HG03025 (cell line): ENCODE data around the gene GNAT2.

Experiments used
- ATAC-seq: cut with Tn5 transposase; IDR thresholded peaks from one replicate; pipeline ENCODE4 v1.9.1; 2021; ENCODE audit warnings: mild to moderate bottlenecking, moderate library complexity; ENCODE audit not compliant: unreplicated experiment, low FRiP score

Gene GNAT2

DNA sequence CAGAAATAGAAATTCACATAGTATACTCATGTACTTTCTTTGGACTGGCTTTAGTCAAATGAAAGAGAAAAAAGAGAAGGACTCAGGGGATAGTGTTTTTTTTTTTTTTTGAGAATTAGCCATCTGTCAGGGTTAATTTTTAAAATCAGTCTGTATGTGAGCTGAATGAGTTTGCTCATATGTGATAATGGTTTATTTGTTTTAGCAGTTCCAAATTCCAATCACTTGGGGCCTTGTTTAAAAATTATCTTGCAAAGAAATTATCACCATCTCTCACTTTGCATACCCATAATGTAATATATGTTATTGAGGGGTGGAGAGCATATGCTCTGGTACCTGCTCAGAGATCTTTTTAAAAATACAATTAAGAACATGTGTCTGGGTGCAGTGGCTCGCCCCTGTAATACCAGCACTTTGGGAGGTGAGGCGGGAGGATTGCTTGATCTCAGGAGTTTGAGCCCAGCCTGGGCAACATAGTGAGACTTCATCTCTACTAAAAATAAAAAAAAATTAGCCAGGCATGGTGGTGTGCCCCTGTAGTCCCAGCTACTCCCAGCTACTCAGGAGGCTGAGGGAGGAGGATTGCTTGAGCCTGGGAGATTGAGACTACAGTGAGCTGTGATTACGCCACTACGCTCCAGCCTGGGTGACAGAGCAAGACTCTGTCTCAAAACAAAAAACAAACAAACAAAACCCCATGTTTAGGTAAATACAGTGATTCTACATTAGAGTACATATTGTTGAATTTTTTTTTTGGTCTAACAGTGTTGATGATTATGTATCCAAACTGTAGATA, 51.3 kb downstream of the GNAT2 start:
- ATAC-seq = no peak

DNA sequence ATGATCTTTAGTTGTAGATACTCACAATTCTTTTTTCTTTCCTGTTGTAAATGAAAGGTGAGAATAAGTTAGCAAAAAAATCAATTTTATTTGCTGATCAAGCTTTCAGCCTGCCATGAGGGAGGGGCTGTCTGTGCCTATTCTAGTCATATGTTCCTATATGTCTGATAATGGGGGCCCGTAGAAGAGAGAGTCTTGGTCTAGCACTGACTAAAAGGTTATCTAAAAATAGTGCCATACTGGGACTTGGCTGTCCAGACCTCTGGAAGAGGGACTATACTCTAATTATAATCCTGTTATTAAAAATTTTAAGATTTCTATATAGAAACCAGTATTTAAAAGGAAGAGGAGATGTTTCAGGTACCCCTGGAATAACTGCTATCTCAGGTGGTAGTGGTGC, 52.4 kb downstream of the GNAT2 start:
- no peak for ATAC-seq

DNA sequence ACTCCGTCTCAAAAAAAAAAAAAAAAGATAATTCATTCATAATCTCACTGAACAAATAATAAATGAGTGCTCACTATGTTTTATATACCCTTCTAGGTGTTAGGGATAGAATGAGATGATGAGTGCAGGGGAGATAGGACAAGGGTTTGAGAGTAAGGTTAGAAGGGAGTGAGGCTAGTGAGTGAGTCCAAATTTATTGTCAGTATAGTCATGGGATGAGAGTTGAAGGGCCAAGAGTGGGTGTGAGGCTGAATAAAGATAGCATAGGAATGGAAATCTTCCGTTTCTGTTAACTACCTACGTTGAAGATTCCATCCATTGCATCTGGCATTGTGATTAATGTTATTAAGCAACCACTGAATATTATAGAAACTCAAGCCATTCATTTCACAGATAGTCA, 54.2 kb downstream of the GNAT2 start:
- no peak for ATAC-seq

DNA sequence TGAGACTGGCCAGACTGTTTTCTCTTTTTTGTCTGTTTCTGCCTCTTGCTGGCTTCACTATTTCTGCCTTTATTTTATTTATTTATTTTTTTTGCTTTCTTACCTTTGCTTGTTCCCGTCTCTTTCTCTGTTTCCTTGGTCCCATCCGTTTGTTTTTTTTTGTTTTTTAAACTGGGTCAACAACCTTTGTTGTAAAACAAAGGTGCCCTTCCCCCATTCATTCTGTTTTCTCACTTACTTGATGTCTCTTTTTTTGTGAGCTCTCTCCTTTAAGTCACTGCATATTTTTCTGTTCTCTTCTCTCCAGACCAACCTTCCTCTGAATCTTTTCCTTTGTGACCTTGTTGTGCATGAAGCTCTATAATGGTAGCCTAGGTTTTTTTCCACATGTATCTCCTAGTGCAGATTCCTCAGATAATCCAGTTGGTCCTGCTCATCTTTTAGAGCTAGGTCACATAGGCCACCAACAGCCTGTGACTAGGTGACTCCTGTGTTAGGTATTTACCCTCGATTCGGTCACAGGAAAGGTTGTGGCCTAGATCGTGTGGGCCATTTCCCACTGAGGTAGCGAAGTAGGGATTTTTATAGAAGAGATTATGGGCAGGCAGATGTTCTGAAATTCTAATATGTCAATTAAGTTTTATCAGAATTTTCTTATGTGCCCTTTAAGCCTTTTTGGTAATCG, 55.1 kb downstream of the GNAT2 start:
- ATAC-seq = no peak

DNA sequence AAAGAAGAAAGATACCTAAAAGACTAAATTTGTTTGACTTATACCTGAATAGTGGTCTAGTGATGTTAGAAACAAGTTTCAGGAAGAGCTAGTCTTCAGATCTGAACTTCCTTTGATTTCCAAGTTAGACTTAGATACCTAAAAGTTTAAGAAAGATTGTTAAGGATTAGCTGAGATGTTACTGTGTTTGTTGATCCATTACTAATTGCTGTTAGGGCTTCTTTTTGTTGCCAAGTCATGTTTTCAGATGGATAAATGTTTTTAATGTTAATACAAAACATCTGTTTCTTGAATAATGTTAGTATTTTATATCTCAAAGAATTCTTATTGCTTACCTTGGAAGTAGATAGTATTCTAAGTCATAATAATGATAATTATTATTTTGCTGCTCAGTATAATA, 59.4 kb downstream of the GNAT2 start:
- ATAC-seq = no peak

DNA sequence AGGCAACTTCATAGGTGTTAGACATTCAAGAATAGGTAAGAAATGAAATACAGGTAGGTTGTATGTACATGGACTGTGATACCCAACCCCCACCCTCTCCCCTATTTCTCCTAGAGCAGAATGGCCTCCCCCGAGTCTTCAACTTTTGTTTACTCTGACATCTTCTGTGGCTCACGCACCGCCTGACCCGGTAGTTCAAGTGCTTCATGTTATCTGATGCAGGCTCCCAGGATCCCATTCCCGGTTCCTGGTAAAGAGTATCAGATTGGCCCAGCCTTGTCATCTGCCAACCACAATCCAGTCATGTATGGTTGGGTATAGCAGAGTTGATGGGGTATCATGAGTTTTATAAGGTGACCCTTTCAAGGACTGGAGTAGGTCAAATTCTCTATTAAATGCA, 61.9 kb downstream of the GNAT2 start:
- no peak for ATAC-seq

DNA sequence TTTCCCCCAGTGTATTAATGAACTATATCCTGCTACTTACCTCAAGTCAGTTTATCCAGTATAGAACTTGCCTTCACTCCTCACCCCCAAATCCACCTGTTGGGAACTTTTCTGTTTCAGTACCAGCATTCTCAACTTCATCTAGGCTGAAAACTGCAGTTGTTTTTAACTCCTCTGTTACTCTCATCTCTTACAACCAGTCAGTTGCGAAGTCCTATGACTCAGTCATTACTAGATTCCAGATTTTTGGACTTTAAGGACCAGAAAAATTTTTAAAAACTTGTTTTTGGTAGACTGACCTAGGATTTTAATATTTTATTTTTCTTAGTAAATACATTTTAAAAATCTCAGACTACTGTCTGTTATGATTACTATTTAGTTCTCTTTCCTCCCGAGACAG, 62.9 kb downstream of the GNAT2 start:
- ATAC-seq = no peak
